Head of caudate nucleus (tissue), 42 donors: ENCODE measurements around the gene CRYBA4.

Experiments
- DNase-seq, 42 donors: peaks; one replicate each; pipeline versions ENCODE4 v3.0.0 to v3.0.0-alpha.2; 2020 to 2021; ENCODE audit warnings: mixed read lengths in 7 of 42
- intact Hi-C: fragments of 100-400 bp; cut with DNase I; formaldehyde crosslinking; loops from one replicate; pipeline ENCODE4 v1.15.0; 2022

The CRYBA4 gene

GRCh38 chr22:26616650-26617049, 5.1 kb upstream of the CRYBA4 start:
- intact Hi-C loops = no loop called here
- DNase-seq = no peak

GRCh38 chr22:26617271-26618199, 4.2 kb upstream of the CRYBA4 start, which contains the start of gene CRYBB1:
CRYBB1 (minus strand) TSS chr22:26618027; CDS start chr22:26616319, 1,708 bp downstream.
- intact Hi-C loops = no loop called here
- DNase-seq = peak in 21 of 42 donors; percentile 6 to 50 (median 24)

GRCh38 chr22:26618455-26618854, 3.3 kb upstream of the CRYBA4 start:
- DNase-seq = no peak
- intact Hi-C loops = no loop called here

DNA sequence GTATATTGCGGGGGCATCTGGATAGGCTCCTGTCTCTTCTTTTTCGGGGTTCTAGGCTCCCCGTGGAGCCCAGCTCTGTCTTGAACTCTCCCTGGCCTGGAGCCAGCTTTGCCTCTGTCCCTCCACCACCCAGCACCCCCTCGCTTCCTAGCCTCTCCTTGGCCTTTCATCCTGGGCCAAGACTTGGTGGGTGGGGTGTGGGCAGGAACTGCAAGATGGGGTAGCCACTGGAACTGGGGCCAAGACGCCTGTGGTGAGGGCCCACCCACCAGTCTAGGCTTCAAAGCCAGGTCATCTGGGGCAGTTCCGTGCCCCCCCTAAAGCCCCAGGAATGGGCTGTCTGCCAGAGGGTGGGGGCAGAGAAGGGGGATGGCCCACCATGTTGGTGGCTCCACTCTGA, 2.3 kb upstream of the CRYBA4 start:
- intact Hi-C loops = no loop called here
- no peak for DNase-seq

- no peak for DNase-seq
These were observed 1.6 kb upstream of the CRYBA4 start for GRCh38 chr22:26620197-26620596.

DNA sequence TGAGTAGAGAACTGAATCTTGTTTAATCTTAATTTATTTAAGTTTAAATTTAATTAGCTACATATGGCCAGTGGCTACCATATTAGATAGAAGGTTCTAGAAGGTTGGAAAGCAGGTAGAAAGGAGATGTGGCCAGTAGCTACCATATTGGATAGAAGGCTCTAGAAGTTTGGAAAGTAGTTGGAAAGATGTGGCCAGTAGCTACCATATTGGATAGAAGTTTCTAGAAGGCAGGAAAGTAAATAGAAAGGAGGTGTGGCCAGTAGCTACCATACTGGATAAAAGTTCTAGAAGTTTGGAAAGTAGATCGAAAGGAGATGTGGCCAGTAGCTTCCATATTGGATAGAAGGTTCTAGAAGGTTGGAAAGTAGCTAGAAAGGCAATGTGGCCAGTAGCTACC, 2.2 kb downstream of the CRYBA4 start:
- intact Hi-C loops = no loop called here
- DNase-seq = no peak

More at GRCh38 chr22:26620197-26620596, 1.6 kb upstream of the CRYBA4 start:
- intact Hi-C loops = no loop called here

- DNase-seq = no peak
- intact Hi-C loops = no loop called here
These were observed 3.0 kb downstream of the CRYBA4 start for GRCh38 chr22:26624803-26625202.

- intact Hi-C loops = no loop called here
- no peak for DNase-seq
These were observed 8.4 kb downstream of the CRYBA4 start for GRCh38 chr22:26629988-26630761.

- DNase-seq = no peak
- intact Hi-C loops = no loop called here
These were observed 9.5 kb downstream of the CRYBA4 start for GRCh38 chr22:26631282-26631681.

DNA sequence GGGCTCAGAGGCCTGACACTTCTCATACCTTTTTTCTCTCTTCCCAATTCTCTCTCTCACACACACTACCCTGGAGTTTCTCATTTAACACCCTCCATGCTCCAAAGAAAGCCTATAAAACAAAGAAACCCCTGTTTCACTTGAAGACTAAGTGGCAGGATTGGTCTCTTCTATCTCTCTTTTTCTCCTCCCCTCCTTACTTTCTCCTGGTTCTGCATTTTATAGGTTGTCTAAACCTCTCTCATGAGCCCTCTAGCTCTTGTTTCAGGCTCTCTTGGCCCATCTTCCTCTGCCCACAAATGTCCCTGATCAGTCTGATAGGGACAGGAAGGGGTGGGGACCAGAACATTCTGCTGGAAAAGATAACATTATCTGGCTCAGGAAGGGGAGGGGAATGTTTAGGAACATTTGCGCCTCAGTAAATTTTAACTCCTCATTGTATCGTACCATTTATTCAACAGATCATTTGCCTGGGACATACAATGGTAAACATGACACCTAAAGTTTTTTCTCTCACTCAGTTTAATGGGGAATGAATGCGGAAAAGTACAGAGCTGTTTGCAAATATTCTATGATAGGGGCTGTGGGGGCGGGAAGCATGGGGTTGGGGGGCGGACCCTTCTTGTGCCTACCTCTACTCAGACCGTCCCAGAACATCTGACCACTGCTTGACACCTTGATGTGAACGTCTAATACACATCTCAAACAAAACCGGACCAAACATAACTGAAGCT, 10.8 kb downstream of the CRYBA4 start:
- intact Hi-C loops = no loop called here
- DNase-seq = no peak

DNA sequence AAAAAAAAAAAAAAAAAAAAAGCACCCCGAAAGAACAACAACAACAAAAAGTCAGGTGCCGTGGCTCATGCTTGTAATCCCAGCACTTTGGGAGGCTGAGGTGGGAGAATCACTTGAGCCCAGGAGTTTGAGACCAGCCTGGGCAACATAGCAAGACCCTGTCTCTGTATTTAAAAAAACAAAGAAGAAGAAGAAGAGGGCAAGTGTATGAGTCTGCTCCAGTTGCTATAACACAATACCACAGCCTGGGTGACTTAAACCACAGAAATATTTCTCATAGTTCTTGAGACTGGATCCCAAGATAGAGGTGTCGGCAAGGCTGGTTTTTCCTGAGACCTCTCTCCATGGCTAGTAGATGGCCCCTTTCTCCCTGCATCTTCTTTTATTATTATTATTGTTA, 12.4 kb downstream of the CRYBA4 start:
- DNase-seq = no peak
- intact Hi-C loops = no loop called here

- intact Hi-C loops = no loop called here
- DNase-seq = no peak
These were observed 13.4 kb downstream of the CRYBA4 start for GRCh38 chr22:26635117-26635516.

DNA sequence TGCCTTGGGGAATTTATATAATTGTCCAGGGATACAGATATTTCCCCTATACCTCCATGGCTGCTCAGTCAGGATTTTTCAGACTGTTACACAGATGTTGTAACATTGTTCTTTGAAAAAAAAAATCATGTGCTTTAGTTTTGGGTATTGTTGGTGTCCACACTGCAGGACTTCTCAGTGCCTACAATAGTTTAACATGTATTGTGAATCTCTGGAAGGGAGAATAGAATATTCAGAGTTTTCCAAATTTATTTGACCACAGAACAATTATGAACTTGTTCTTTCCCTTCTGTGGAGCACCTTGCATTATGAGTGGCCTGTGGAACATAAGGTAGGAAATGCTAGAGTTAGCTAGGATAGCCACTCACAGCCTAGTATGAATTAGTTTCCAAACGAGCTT, 14.5 kb downstream of the CRYBA4 start:
- intact Hi-C loops = no loop called here
- DNase-seq = no peak

GRCh38 chr22:26642465-26643417, 21.0 kb downstream of the CRYBA4 start:
- intact Hi-C loops = no loop called here
- no peak for DNase-seq

DNA sequence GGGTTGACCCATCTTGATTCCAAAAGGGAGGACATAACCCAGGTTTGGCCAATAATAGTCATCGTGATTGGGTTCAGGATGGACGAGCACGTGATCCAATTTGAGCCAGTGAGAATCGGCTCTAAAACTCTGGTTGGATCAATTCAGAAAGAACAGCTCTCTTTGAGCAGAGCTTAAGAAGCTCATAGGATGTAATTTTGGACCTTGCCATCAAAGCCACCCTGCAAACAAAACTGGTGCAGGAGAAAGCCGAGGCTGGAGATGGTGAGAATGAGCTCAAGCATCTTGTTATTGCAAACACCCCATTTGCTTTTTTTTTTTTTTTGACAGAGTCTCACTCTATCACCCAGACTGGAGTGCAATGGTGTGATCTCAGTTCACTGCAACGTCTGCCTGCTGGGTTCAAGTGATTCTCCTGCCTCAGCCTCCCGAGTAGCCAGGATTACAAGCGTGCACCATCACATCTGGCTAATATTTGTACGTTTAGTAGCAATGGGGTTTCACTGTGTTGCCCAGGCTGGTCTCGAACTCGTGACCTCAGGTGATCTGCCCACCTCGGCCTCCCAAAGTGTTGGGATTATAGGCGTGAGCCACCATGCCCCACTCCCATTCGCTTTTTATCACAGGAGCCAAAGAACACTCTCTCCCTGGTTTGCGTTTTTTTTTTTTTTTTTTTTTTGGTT, 21.8 kb downstream of the CRYBA4 start:
- no peak for DNase-seq
- intact Hi-C loops = no loop called here

- DNase-seq = no peak
- intact Hi-C loops = no loop called here
These were observed 24.4 kb downstream of the CRYBA4 start for GRCh38 chr22:26646158-26646557.

DNA sequence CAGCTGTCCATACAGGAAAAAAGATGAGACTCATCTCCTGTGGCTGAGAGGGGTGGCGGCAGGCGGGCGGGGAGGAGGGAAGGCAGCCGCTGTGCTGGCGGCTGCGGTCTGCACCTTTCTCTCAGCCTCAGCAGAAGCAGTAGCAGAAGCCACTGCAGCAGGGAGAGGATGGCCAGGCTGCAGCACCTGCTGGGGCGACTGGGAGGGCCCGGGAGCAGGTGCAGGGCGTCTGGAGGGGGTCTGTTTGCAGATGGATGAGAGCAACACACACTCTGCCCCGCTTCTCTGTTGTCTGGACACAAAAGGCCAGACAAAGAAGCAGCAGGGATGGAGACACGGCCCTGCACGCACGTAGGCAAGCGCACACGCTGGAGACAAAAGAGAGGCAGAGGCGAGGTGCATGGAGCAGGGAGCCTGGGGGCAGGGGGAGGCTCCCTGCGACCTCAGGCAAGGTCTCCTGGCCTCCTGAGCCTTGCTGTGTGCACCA, 26.3 kb downstream of the CRYBA4 start:
- intact Hi-C loops = no loop called here
- DNase-seq = peak in 1 of 42 donors; percentile 20
